ENCODE measurements around the gene CLTA.

GRCh38 chr9:36158122-36158521, 32.6 kb upstream of the CLTA start:
- no peak for TF ChIP-seq POLR2A (IDR thresholded peaks at IDR 0.05; ENCODE audit: low read depth, low read length)
- no peak for TF ChIP-seq POLR2AphosphoS5 (IDR thresholded peaks at IDR 0.05; ENCODE audit: low read depth, low read length)
- no peak for TF ChIP-seq TAF1 (IDR thresholded peaks at IDR 0.05; ENCODE audit: low read depth, low read length)
- no peak for TF ChIP-seq PAX5 (IDR thresholded peaks at IDR 0.05; ENCODE audit: insufficient read depth, low read length, severe bottlenecking)

Measured in GM12891 (cell line).